Osteocyte (in vitro differentiated cells): Measurements from ENCODE around the gene ZNRF4. TPM values are rescaled to one million over a fixed set of nuclear protein-coding genes. Genes with fewer than 3 reads are reported as not detected.
"Not testable (repeated sequence)": the region's sequence is repeated elsewhere in the genome, so short reads cannot be mapped to it uniquely, and the experiment has no call there.

Experiments
- DNase-seq: peaks from one replicate; pipeline ENCODE4 v3.0.0; 2021; ENCODE audit warnings: mixed read lengths; ENCODE audit not compliant: unreplicated experiment; ENCODE audit errors: extremely low spot score
- H3K27ac Mint-ChIP-seq: one replicate; pipeline ENCODE4 v1.8.0; 2021; ENCODE audit warnings: mild to moderate bottlenecking, mixed read lengths; ENCODE audit not compliant: unreplicated experiment
- H3K27me3 Mint-ChIP-seq: one replicate; pipeline ENCODE4 v1.8.0; 2021; ENCODE audit warnings: mixed read lengths; ENCODE audit not compliant: unreplicated experiment
- H3K36me3 Mint-ChIP-seq: one replicate; pipeline ENCODE4 v1.8.0; 2021; ENCODE audit warnings: mixed read lengths; ENCODE audit not compliant: unreplicated experiment
- H3K4me1 Mint-ChIP-seq: one replicate; pipeline ENCODE4 v1.8.0; 2021; ENCODE audit warnings: mixed read lengths; ENCODE audit not compliant: unreplicated experiment
- H3K4me3 Mint-ChIP-seq: one replicate; pipeline ENCODE4 v1.8.0; 2021; ENCODE audit warnings: mild to moderate bottlenecking, moderate library complexity, mixed read lengths; ENCODE audit not compliant: unreplicated experiment
- H3K9me3 Mint-ChIP-seq: one replicate; pipeline ENCODE4 v1.8.0; 2021; ENCODE audit warnings: mixed read lengths; ENCODE audit not compliant: unreplicated experiment
- long read RNA-seq: library from polyadenylated mRNA; unstranded; transcript quantifications from one replicate; pipeline ENCODE4 v2.0.0, GENCODE V29; 2021
- total RNA-seq: library from RNA; stranded (reverse); gene quantifications from 2 replicates; pipeline ENCODE4 v1.2.1, GENCODE V29; 2021
- TF ChIP-seq, protein P1 (sequence below): fragments of 200-600 bp; sonication (generic); IDR thresholded peaks from 2 replicates; pipeline ENCODE4 v1.5.0; 2021; ENCODE audit warnings: antibody characterized with exemption, mild to moderate bottlenecking, moderate library complexity

The ZNRF4 gene, protein sequence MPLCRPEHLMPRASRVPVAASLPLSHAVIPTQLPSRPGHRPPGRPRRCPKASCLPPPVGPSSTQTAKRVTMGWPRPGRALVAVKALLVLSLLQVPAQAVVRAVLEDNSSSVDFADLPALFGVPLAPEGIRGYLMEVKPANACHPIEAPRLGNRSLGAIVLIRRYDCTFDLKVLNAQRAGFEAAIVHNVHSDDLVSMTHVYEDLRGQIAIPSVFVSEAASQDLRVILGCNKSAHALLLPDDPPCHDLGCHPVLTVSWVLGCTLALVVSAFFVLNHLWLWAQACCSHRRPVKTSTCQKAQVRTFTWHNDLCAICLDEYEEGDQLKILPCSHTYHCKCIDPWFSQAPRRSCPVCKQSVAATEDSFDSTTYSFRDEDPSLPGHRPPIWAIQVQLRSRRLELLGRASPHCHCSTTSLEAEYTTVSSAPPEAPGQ
- total RNA-seq: not detected in 2 replicates
- long read RNA-seq: 0 reads

DNA sequence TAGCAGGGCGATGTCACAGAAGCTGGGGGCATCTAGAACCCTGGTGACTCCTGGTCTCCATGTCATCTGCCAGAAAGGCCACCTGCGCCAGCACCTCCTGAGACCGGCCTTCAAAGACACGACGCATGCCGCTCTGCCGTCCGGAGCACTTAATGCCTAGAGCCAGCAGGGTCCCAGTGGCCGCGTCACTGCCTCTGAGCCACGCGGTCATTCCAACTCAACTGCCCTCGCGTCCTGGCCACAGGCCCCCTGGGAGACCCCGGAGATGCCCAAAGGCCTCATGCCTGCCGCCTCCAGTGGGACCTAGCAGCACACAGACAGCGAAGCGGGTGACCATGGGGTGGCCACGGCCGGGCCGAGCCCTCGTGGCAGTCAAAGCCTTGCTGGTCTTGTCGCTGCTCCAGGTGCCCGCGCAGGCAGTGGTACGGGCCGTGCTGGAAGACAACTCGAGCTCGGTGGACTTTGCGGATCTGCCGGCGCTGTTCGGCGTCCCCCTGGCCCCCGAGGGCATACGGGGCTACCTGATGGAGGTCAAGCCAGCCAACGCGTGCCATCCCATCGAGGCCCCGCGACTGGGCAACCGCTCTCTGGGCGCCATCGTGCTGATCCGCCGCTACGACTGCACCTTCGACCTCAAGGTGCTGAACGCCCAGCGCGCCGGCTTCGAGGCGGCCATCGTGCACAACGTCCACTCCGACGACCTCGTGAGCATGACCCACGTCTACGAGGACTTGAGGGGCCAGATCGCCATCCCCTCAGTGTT is at the start of gene ZNRF4:
ZNRF4 (plus strand) TSS at position 51 of the 763 bp plus-strand sequence; CDS start at position 126, 75 bp downstream.
- TF ChIP-seq, protein P1, sequence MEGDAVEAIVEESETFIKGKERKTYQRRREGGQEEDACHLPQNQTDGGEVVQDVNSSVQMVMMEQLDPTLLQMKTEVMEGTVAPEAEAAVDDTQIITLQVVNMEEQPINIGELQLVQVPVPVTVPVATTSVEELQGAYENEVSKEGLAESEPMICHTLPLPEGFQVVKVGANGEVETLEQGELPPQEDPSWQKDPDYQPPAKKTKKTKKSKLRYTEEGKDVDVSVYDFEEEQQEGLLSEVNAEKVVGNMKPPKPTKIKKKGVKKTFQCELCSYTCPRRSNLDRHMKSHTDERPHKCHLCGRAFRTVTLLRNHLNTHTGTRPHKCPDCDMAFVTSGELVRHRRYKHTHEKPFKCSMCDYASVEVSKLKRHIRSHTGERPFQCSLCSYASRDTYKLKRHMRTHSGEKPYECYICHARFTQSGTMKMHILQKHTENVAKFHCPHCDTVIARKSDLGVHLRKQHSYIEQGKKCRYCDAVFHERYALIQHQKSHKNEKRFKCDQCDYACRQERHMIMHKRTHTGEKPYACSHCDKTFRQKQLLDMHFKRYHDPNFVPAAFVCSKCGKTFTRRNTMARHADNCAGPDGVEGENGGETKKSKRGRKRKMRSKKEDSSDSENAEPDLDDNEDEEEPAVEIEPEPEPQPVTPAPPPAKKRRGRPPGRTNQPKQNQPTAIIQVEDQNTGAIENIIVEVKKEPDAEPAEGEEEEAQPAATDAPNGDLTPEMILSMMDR: no peak
- H3K36me3 Mint-ChIP-seq: no peaks in the 10 kb centered on the region
- H3K27me3 Mint-ChIP-seq: peaks cover 14% of the 10 kb centered on the region
- no peak within 1 kb of the TSS for H3K4me3 Mint-ChIP-seq
- no peaks in the 10 kb centered on the region for H3K4me1 Mint-ChIP-seq
- no peak within 1 kb of the TSS for H3K27ac Mint-ChIP-seq
- no peaks in the 10 kb centered on the region for H3K9me3 Mint-ChIP-seq
- no peak for DNase-seq

DNA sequence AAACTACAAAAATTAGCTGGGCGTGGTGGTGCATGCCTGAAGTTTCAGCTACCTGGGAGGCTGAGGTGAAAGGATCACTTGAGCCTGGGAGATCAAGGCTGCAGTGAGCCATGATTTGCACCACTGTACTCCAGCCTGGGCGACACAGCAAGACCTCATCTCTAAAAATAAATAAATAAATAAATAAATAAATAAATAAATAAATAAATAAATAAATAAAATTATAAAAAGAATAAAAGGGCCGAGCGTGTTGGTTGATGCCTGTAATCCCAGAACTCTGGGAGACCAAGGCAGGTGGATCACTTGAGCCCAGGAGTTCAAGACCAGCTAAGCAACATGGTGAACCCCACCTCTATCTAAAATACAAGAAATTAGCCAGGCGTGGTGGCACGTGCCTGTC is 49.0 kb upstream of the ZNRF4 start:
- not testable (repeated sequence) for H3K9me3 Mint-ChIP-seq, H3K27ac Mint-ChIP-seq, H3K4me3 Mint-ChIP-seq, DNase-seq, H3K36me3 Mint-ChIP-seq, H3K4me1 Mint-ChIP-seq
- H3K27me3 Mint-ChIP-seq: peaks cover 15% of the 10 kb centered on the region

DNA sequence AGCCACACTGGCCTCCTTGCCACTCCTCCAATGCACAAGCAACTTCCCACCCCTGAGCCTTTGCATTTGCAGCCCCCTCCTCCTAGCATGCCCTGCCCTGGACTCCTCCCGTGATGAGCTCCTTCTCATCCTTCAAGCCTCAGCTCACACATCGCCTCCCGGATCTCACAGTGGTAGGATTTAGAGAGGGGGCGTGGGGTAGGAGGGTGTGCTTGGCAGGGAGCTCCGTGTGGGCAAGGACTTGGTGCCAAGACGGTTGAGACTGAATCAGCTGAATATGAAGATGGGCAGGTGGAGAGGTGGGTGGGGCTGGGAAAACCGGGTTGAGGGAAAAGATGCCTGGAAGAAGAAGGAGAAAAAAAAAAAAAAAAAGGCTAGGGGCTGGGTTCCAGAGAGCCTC is 48.4 kb upstream of the ZNRF4 start:
- H3K4me3 Mint-ChIP-seq: no peak overlapping the region
- peaks cover 15% of the 10 kb centered on the region for H3K27me3 Mint-ChIP-seq
- no peaks in the 10 kb centered on the region for H3K36me3 Mint-ChIP-seq
- TF ChIP-seq, protein P1: no peak
- peaks cover 6% of the 10 kb centered on the region for H3K9me3 Mint-ChIP-seq
- DNase-seq: no peak
- H3K4me1 Mint-ChIP-seq: no peaks in the 10 kb centered on the region
- no peak overlapping the region for H3K27ac Mint-ChIP-seq

DNA sequence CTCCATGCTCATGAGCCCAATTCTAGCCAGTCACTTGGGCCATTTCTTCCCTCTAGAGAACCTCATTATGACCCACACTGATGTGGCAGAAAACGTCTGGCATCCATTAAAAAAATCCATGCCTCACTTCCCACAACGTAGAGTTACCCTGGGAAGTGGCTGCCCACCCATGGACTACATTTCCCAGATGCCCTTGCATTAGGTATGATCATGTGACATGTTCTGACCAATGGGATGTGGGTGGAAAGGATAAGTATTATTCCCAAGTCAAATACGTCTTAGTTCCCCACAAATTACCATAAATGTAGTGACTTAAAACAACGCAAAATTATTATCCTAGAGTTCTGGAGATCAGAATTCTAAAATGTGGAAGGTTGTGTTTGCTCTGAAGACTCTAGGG is 47.9 kb upstream of the ZNRF4 start:
- Mint-ChIP-seq H3K4me3 (no peak overlapping the region), H3K36me3 (no peaks in the 10 kb centered on the region), H3K27ac (no peak overlapping the region), H3K4me1 (no peaks in the 10 kb centered on the region), H3K9me3 (peaks cover 6% of the 10 kb centered on the region), H3K27me3 (peaks cover 15% of the 10 kb centered on the region)
- no peak for DNase-seq
- TF ChIP-seq, protein P1: no peak

DNA sequence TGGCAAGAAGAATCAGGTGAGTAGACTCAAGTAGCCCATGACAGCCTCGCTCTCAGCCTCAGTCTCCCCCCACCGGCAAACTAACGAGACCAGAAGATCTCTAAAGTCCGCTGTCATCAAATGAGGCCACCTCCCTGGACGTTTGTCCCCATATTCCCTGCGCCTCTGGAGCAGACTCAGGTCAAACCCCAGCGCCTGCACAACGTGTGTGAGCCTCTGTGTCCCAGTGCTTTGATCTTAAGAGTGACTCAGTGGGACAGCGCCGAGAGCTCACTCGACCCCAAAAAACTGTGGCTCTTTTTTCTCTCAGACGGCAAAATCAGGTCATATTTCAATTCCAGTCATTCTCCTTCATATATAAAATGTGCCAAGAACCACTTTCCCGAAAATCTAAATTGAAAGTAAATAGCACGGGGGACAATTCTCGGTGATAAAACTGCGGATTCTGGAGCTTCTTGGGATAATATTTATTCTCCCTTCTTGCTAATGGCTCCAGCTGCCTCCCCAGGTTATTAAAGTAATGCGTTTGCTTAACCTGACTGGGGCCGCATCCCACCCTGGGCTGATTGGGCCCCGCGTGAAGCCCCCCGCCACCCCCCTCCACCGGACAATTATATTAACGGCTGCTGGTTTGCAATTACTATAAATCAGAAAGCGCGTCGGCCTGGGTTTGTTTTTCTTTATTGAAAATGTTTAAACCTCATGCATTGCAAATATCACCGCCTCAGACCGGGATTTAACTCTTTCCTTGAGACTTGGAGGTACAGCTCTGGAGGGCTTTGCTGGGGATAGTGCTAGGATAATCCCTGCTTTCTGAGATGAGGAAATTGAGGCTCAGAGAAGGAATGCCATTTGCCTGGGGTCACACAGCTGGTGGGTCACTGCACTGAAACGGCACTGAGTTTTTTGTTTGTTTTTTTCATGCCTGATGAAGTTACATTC is 37.5 kb upstream of the ZNRF4 start:
- TF ChIP-seq, protein P1: no peak
- H3K27me3 Mint-ChIP-seq: peaks cover 45% of the 10 kb centered on the region
- H3K36me3 Mint-ChIP-seq: no peaks in the 10 kb centered on the region
- H3K4me3 Mint-ChIP-seq: no peak overlapping the region
- no peak overlapping the region for H3K27ac Mint-ChIP-seq
- no peak for DNase-seq
- H3K9me3 Mint-ChIP-seq: no peaks in the 10 kb centered on the region
- no peaks in the 10 kb centered on the region for H3K4me1 Mint-ChIP-seq
